Left hindlimb (tissue), 1 donor: ENCODE measurements around the gene B3GAT3.

Experiments
- DNase-seq: peaks from one replicate; pipeline ENCODE4 v3.0.0-alpha.2; 2018

The B3GAT3 gene

DNA sequence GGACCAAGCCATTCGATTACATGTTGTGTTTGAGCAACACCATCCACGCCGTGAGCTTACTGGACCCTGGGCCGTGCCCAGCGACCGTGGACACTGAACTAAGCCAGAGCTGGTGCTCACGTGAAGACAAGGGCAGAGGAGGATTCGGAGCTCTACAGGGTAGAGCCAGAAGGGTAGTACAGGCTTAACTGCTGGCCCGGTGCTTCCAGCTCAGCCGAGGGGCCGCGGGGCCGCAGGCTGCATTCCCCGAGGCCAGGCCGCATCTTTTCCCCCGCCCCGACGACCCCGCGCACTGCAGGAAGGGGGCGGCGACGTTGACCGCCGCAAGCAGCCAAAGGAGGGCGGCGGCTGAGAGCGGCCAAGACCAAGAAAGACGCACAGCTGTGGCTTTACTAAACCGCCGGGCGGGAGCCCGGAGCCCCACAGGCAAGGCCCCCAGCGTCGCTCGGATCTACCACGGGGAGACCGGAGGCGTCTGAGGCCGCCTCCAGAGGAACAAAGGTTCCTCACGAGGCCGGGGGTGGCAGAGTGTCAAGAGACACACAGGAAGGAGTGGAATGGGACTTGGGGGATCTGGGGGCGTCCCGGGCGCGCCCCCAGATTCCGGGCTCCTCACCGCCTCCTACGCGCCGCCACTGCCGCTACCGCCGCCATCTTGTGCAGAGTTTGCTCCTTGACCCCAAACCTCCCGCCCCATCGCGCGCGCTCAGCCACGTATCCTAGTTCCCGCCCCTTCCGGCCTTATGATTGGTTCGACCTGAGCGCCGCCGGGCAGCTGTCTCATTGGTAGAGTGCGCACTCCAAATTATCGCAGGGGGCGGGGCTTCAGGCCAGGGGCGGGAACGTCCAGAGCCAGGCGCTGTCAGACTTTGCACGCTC is 24.4 kb upstream of the B3GAT3 start, which contains the start of gene GANAB:
Gene GANAB (minus strand): TSS at position 668 of the 879 bp plus-strand sequence. CDS start 14 bp downstream, at position 654.
- DNase-seq, result peak; percentile 99

DNA sequence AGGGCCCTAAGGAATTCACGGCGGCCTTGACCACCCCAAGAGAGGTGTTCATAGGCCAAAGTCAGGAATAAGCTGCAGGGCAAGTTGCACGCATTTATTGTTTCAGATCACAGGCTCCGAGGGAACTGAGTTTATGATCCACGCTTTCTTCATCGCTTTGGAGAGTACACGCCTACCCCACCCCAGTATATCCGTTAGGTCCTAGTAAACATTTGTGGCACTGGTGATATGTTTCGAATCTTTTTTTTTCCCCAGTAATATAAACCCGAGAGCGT is 23.8 kb upstream of the B3GAT3 start:
- DNase-seq, result no peak

DNA sequence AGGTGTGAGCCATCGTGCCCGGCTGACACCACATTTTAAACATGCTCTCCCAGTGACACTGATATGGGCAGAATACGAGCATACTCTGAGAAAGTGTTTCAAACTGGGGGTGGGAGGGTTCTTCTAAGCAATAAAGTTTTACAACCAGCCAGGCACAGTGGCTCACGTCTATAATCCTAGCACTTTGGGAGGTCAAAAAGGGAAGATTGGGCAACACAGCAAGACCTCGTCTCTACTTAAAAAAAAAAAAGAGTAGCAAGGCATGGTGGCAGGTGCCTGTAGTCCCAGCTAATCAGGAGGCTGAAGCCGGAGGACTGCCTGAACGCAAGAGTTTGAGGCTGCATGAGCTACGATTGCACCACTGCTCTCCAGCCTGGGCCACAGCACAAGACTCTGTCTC is 22.4 kb upstream of the B3GAT3 start:
- DNase-seq, result no peak

DNA sequence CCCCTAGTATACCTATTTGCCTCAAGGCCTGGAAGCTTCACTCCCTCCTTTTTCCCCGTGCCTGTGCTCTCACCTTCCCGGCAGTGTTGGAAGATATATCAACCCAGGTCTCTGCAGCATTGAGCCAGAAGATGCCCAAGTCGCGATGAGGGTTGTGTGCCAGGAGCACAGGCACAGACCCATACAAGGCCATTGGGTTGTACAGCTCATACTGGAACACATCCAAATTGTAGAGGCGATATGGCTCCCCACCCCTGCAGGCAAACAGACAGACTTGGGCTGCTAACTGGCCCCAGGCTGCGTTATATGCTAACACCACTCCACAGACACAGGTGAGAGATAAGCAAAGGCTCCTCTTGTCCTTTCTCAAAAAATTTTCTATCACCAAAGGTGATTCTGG is 10.7 kb upstream of the B3GAT3 start:
- peak; percentile 4 for DNase-seq

DNA sequence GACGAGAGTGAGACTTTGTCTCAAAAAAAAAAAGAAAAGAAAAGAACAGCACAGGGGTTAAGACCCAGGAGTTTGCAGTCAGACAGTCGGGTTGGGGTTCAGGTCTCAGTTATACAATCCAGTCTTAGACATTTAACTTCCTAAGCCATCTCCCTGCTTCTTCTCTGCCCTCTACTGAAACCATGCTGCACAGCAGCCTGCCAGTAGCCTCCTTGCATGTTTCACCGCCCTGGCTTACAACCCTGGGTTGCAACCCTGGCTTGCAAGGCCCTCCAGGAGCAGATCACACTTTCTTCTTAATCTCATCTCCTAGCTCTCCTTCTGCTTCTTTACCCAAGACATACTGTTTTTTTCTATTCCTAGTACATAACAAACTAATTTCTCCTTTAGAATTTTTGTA is 5.9 kb upstream of the B3GAT3 start:
- DNase-seq, result peak; percentile 14

DNA sequence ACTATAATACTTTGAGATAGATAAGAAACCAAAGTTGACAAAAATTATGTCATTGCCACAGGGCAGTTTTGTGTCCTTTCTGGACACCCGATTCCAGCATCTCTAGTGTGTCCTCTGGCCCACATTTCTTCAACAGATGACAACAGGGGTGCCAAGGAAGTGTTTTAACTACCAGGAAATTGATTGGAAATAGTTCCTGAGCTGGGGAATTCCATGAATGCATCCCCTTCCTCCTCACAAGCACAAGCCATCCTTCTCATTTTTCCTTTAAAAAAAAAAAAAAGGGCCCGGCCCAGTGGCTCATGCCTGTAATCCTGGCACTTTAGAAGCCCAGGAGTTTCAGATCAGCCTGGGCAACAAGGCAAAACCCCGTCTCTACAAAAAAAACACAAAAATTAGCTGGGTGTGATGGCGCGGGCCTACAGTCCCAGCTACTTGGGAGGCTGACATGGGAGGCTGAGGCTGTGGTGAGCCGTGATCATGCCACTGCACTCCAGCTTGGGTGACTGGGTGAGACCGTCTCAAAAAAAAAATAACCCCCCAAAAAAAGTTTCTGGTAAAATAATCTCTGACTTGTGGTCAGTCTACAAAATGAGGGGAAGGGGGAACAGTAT is 797 bp upstream of the B3GAT3 start:
- DNase-seq, result no peak

DNA sequence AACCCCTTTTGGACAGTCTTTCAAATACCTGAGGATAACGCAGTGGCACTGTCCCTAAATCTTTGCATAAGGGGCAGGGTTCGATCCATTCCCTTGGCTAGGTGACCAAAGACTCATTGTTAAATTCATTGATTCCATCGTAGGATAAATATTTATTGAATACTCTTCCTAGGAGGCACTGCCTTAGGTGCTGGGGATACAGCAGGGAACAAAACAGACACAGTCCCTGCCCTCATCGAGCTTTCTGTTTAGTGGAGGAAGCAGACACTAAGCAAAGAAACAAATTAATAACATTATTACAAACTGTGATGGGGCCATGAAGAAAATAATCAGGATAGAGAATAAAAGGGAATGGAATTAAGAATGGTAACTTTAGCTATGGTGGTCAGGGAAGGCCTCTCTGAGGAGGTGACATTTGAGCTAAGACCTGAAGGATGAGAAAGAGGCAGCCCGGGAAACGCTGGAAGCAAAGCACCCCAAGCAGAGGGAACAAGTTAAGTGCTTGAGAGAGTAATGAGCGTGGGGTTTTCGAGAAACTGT is 689 bp downstream of the B3GAT3 start:
- no peak for DNase-seq

DNA sequence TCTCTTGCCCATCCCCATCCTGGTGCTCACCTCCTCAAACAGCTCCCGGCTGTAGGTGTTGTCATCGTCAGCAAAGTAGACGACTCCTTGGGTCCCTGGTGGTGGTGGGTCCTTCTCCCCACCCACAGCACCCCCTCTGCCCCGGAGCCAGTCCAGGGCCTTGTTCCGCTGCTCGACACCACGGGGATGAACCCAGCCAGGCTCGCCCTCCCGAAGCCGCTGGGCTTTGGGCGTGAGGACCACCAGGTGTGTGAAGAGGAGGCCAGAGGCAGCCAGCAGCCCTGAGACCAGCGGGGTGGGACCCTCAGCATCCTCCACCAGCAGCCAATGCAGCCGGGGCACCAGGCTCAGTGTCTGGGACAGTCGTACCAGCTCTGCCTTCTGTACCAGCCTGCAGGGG is 4.8 kb downstream of the B3GAT3 start:
- DNase-seq, result peak; percentile 5

DNA sequence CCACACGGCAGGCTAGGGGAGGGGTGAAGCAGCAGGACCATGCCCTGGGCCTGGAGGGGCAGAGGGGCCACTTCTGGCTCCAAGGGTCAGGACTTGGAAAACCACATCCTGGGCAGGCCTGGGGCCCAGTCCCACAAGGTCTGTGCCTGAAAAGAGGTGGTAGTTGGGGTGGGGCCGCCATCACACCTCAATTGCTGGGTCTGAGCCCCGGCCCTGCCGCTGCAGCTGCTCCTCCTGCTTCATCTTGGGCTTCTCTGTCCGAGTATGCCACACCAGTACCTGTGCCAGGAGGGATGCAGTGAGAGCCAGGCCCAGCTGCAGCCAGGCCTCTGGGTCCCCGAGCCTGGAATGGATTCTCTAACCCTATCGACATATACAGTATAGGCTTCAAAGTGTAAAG is 6.3 kb downstream of the B3GAT3 start:
- DNase-seq, result no peak

DNA sequence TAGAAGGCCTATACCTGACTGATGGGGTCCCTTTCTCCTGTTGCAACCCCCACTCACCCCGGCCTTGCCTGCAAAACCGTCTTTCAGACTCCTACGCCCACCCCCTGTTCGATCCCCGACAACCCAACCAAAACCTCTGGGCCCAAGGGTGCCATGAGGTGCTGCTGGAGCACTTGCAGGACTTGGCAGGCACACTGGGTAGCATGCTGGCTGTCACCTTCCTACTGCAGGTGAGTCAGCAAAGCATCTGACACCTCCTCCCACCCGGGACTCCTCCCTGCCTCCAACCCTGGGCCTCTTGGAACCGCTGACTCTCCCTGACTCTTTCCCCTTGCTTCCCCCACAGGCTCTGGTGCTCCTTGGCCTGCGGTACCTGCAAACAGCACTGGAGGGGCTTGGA is 7.5 kb downstream of the B3GAT3 start:
- DNase-seq, result no peak

DNA sequence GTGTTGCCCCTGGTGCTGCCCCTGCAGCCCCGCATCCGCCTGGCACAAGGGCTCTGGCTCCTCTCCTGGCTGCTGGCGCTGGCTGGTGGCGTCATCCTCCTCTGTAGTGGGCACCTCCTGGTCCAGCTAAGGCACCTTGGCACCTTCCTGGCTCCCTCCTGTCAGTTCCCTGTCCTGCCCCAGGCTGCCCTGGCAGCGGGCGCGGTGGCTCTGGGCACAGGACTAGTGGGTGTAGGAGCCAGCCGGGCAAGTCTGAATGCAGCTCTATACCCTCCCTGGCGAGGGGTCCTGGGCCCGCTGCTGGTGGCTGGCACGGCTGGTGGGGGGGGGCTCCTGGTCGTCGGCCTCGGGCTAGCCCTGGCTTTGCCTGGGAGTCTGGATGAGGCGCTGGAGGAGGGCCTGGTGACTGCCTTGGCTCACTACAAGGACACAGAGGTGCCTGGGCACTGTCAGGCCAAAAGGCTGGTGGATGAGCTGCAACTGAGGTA is 8.5 kb downstream of the B3GAT3 start:
- no peak for DNase-seq

DNA sequence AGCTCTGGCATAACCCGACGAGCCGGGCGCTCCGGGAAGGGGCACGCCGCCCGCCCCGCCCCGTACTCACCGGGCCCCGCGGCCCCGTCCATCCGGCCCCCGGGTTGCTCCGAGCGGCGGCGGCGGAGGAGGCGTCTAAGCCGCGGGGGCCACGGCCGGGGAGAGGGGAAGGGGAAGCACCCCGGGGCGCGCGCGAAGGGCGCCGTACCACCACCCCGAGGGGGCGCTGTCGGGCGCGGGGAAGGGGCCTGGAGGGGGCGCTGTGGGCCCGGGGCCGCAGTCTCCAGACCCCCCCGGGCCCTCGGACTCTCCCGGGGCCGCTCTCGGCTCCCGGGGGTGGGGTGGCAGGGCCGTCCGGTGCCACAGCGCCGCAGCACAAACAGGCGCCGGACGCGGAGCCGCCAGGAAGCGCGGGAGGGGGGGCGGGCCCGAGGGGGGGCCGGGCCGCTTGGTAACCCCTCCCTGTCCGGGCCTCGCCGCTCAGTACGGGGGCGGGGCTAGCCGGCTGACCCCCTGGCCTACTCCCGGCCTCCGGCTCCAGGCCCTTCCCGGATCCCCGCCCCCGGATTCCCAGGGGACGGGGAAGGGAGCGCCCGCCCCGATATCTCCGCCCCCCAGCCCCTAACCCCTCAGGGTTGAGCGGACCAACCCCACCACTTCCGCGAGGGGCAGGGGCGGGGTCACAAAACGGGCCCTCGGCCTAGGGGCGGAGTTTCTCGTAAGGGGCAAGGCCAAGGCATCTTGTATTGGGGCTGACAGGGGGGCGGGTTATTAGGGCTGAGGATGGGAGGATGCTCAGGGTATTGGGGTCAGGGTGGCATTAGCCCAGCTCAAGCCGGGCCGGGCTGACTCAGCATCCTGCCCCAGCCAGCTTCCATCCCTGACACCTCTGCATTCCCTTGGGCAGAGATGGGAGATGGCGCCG is 9.2 kb downstream of the B3GAT3 start, which contains the start of the genes EML3 and ROM1:
Gene EML3 (minus strand): TSS at position 410 of the 925 bp plus-strand sequence. CDS start 318 bp downstream, at position 92.
Gene ROM1 (plus strand): TSS at position 892 of the 925 bp plus-strand sequence. CDS start 25 bp downstream, at position 917.
- DNase-seq, result peak; percentile 95

DNA sequence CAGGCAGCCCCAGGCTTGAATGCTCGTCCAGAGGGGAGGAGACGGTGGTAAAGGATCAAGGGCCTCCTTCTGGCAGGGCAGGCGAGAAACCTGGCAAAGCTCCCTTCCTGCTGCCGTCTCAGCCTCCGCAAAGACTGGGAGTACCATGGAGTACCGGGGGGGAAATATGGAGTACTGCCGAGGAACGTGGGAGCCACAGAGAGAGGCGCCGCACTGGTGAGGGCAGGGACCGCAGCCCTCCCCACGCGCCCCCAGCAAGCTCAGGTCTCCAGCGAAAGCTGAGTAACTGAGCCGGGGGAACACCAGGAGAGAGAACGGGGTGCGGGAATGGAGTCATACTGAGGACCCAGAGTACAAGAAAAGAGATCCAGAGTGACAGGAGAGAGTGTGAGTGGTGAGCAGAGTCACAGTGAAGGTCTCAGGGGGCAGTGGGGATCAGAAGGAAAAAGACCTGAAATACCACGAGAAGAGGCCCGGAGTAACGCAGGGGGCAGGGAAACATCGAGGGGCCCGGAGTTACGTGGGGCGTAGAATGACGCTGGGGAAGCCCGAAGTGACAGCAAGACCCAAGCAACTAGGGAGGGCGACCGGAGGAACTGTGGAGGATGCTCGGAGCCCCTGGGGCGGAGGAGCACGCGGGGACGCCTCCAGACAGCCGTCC is 10.0 kb downstream of the B3GAT3 start:
- DNase-seq, result peak; percentile 84

DNA sequence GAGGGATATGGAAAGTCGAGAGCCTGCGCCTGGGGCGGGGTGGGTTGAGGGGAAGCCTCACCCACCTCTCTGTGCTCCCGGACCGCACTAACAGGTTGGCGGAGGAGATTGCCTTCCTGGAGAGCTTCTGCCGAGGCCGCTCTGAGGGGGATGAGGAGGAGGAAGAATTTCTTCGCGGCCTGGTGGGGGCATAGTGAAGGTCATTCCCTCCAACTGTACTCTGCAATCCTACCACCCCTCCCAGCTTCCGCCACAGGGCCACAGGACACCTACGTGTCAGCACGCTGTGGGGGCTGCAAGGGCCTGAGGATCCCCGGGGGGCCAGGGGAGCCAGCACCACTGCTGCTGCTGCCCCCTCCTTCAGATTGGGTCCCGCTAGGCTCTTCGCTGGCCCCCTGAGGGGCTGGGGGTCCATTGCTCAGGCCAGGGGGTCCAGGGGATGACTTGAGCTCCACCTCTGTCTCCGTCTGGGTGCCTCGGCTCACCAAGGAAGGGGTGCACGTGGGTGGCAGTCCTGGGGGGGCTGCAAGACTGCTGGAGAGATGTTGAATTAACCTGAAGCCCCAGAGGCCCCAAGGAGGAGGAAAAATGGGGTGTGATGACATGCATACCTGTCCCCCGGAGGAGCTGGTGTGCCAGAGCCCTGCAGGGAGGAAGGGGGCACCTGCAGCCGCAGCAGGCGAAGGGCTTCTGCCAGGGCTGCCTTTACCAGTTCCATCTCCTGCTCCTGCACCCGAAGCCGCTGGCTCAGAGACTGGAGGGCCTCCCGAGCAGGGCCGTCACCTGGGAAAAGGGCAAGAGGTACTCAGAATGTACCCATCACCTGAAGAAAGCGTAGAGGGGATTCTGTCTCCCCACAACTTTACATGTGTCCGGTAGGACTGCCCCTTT is 10.7 kb downstream of the B3GAT3 start:
- DNase-seq, result no peak

DNA sequence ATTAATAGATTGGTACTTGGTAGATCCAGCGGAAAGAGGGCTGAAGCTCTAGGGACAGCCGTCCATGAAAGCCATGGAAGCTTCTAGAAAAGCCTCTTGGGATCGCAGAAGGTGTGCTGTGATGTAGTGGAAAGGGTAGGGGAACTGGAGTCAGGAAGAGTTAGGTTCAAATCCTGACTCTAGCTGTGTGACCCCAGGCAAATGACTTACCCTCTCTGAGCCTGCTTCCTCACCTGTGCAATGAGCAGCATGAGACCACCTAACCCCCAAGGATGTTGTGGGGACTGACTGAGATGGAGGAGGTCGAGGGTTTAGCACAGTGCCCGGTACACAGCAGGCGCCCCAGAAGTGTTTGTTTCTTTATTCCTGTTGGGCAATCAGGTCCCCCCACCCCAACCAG is 11.4 kb downstream of the B3GAT3 start:
- no peak for DNase-seq

DNA sequence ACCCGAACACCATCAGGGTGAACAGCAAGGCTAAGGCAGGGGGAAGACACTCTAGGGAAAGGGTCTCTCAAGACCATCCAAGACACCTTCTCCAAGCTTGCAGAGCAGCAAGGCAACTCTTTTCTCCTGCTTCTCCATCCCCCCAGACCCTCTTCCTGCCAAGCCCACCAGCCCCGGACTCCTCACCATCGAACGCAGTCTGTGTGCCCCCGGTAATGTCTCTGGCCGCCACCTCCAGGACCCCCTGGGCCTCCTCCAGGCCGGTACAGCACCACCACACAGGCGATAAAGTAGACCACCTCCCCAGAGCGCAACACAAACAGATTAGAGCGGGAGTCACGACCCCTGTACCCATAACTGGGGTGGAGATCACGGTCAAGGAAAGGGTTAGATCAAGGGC is 13.0 kb downstream of the B3GAT3 start:
- DNase-seq, result no peak

DNA sequence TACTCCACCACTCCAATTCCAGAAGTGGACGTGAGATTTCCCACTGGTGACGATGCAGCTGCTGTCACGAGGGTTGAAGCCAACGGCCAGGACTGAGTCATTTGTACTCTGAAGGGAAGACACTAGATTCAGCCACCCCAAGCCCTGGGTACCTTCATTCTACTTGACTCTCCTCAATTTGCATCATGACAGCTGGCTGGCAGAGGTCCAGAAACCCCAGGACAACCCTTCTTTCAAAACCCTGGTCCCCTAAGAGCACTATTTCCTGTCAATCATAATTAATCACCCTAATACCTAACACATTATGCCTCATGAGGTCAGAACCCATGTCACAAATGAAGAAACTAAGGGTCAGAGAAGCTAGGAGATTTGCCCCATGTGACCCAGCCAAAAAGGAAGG is 14.1 kb downstream of the B3GAT3 start:
- no peak for DNase-seq

DNA sequence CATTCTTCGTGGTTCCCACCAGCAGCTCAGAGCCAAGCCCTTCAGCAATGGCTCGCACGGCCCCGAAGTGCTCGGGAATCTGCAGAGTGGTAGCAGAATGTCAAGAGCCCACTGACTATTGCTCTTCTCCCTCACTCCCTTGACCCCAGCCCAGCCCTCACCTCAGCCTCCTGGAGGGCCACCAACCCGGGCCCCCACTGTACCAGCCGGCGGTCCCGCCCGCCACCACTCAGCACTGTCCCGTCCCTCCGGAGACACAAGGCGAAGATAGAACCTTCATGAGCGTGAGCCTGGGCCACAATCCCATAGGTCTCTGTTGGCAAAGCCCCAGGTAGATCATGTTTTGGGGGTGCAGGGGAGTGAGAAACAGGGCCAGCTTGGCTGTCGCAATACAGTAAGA is 15.9 kb downstream of the B3GAT3 start:
- peak; percentile 25 for DNase-seq

DNA sequence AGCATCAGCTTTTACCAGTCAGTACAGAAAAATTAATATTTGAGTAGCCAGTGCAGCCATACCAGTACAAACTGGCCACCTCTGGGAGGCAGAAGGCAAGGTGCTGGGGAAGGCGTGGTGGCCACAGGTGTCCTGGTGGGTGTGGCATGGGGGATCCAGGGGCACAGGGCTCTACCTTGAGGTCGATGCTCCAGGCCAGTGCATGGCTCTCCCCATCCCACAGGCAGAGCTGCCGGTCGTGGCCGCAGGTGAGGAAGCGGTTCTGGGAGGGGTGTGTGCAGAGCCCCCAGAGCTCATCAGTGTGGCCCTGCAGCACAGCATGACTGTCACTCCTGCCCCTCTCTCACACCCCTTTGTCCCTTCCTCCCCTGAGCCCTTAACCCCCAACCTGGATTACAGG is 16.3 kb downstream of the B3GAT3 start:
- DNase-seq, result peak; percentile 19

DNA sequence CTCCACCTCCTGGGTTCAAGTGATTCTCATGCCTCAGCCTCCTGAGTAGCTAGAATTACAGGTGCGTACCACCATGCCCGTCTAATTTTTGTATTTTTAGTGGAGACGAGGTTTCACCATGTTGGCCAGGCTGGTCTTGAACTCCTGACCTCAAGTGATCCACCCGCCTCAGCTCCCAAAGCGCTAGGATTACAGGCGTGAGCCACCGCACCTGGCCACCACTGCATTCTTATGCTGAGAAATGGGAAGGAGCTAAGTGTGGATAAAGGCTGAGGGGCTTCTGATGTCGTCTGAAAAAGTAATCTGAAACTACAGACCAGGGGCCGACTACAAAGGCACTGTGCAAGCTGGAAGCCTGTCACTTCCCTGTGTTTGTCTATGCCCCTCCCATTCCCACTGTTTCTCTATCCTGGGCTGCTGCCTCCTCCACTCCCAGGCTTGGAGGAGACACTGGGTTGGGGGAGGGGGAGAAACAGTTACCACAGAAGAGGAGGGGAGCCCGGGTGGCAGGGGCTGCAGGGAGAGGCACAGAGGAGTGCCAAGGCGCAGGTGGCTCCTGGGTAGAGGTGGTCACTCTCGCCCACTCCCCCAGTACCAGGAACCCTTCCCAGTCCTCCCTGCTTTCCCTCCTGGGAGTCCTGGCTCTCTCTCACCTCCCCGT is 17.2 kb downstream of the B3GAT3 start:
- DNase-seq, result peak; percentile 44
